NCI-H748 (cell line): Measurements from ENCODE around the gene SYNE2.

Experiments used
- DNase-seq: peaks from one replicate; lab custom pipeline; 2025; ENCODE audit not compliant: unreplicated experiment; lab: John Stamatoyannopoulos, UW

SYNE2 gene

GRCh38 chr14:64212666-64213065 lies 359.9 kb downstream of the SYNE2 start:
- no peak for DNase-seq

DNA sequence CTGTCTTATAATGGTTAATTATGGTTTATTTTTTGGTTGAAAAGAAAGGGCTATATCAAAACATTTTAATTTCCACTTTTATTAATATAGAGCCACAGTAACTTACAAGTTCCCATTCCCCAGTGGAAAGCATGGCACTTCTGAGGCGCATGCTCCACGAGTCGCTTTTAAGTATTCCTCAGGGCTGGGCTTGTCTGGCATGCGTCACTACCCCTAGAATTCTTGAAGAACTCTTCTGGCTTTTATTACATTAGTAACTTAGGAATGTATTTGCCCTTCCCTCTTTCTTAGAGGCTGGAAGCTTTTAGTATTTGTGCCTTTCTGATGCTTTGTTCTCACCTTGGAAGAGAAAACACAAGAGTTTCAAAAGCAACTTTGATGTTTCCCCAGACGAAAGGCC lies 360.3 kb downstream of the SYNE2 start:
- no peak for DNase-seq

- no peak for DNase-seq
Measured at GRCh38 chr14:64213853-64214570, 361.2 kb downstream of the SYNE2 start.

- no peak for DNase-seq
Measured at GRCh38 chr14:64215274-64215673, 362.5 kb downstream of the SYNE2 start.

DNA sequence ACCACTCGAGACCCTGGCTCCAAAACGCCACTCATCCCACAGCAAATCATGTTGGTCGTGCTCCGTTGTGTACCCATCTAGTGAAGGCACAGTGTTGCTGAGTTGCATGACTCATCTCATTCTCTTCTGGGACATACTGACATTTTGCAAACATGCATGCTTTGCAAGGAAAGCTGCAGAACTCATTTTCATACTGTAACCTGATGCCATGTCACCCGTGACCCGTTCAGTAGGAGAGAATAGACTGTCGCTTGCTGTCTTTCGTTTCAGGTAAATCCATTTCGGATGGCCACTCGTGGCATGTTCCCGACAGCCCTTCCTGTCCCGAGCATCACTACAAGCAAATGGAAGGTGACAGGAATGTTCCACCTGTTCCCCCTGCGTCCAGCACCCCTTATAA lies 363.2 kb downstream of the SYNE2 start:
- no peak for DNase-seq

- no peak for DNase-seq
Measured at GRCh38 chr14:64217308-64217707, 364.5 kb downstream of the SYNE2 start.

DNA sequence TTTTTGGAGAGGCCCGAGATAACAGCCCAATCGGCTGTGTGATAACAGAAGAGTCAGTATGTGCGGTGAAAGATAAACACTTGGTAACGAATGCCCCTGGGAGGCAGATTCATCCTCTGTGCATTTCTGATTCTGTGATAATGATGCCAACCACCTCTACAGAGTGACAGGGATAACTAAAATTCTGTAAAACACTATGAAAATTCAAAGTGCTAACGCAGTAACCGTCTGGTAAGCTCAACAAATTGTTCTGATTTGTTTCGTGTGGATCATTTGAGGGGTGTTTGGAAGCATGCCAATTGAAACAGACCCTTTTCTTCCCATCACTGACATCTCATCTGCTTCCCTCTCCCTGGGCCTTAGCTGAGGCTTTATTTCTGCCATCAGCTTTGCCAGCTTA lies 365.0 kb downstream of the SYNE2 start:
- no peak for DNase-seq

DNA sequence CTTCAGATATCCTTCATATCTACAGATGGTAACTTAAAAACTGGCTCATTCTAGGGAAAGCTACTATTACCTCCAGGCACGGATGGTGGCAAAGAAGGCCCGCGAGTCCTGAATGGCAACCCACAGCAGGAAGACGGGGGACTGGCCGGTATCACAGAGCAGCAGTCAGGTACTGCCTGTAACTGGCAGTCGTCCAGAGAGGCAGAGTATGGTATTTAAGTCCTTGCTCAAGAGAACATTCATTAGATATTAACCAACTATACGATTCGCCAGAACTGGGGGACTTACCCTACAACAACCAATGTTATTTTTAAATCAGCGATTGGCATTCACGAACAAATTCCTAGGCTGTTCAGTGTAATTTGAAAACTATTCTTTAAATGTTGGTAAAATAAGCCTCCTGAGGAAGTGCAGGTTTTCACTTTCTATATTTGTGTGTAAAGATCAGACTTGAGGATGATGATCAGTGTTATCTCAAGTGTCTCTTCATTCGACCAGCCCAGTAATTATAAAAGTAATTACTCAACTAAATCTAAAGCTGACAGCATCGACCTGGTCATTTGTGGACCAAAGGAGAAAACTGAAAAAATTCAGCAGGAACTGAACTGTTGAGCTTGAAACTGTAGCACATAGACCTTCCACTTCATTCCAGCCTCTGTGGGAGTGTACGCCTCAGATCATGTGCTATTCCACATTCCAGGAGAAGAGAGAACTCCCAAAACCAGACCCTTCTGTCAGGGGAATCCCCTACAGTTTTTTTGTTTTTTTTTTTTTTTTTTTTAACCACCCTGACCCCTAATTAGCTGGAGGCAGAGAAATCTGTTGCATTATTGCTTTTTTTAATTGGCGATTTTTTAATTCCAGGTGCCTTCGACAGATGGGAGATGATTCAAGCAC lies 365.8 kb downstream of the SYNE2 start:
- no peak for DNase-seq

- no peak for DNase-seq
Measured at GRCh38 chr14:64220056-64220455, 367.3 kb downstream of the SYNE2 start.

DNA sequence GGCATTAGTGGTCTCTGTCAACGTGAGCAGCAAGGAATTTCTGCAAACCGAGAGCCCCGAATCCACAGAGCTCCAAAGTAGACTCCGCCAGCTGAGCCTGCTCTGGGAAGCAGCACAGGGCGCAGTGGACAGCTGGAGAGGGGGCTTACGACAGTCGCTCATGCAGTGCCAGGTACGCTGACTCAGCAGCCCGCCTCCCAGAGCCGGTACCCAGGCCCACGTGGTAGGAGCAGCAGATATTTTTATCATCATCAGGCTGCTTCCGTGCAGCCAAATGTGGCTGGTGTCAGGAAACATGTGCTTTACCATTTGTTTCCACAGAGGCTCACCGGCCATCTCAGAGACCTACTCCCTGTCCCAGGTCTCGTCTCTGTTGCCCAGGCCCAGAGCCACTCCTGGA lies 367.7 kb downstream of the SYNE2 start:
- no peak for DNase-seq

DNA sequence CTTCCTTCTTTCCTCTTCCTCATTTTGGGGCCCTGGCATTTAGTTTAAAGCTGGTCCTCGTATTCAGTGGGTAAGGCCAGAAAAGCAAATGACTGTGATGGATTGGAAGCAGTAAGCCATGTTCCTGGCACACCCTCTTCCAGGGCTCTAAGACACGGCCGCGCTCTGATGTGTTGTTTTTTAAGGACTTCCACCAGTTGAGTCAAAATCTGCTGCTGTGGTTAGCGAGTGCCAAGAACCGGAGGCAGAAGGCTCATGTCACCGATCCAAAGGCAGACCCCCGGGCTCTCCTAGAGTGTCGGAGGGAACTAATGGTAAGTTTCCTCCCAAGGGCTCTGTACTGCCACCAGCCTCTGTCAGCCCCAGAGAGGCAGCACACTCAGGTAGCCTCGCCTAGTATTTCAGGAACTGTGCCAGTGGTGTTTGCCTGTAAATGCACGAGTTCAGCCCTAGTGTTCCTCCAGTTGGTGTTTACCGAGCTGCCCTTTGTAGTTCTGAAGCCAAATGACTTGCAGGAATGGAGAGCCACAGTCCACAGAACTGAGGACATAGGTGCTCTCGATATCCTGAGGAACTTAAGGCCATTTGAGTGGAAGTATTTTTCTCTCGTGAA lies 368.7 kb downstream of the SYNE2 start:
- DNase-seq = no peak

GRCh38 chr14:64225151-64225757 lies 372.4 kb downstream of the SYNE2 start:
- no peak for DNase-seq

DNA sequence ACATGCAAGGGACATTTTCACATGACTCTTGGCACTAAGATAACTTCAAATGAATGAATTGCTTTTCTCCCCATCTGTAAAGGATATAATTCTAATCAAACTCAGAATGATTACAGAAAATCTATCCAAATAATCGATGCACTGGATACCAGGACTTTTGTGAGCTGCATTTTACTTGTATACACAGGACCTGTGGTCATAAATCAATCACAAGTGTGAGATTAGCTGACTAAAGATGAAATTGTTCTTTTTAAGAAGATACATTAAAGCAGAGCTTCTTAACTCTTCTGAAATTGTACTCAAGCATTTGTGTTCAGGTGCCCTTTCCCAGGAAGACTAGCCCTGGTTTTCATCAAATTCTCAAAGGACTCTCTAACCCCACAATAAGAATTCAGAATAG lies 375.1 kb downstream of the SYNE2 start:
- no peak for DNase-seq

GRCh38 chr14:64229489-64229888 lies 376.7 kb downstream of the SYNE2 start:
- DNase-seq = no peak

GRCh38 chr14:64232095-64232838 lies 379.5 kb downstream of the SYNE2 start:
- no peak for DNase-seq

GRCh38 chr14:64232944-64233343 lies 380.1 kb downstream of the SYNE2 start:
- no peak for DNase-seq

- no peak for DNase-seq
Measured at GRCh38 chr14:64233531-64234190, 380.9 kb downstream of the SYNE2 start.

GRCh38 chr14:64234877-64235651 lies 382.3 kb downstream of the SYNE2 start:
- DNase-seq = no peak
